Posterior vena cava (tissue), 2 donors: Measurements from ENCODE around the gene CRYGB. TPM values are rescaled to one million over a fixed set of nuclear protein-coding genes. Genes with fewer than 3 reads are reported as not detected.
A peak's percentile ranks its signal among the peaks of the same experiment; 100 is the strongest.

Source experiments
- DNase-seq: peaks from one replicate; pipeline ENCODE4 v3.0.0-alpha.2; 2020; ENCODE audit warnings: low spot score
- intact Hi-C, 2 donors: fragments of 100-400 bp; cut with DNase I; formaldehyde crosslinking; loops; one replicate each; pipeline versions ENCODE4 v1.14.1 to v1.14.2; 2022 to 2023
- long read RNA-seq, 2 donors: library from polyadenylated mRNA; unstranded; transcript quantifications; one replicate each; pipeline ENCODE4 v2.0.0, GENCODE V29; 2020 to 2021
- total RNA-seq, 2 donors: library from RNA; stranded (reverse); fragmentation: NEBNext Ultra II Directional; extraction: Animal tissue kit (Norgen Biotek cat#: 25700); gene quantifications; one replicate each; pipeline ENCODE4 v1.2.1, GENCODE V29; 2021
- donor health status: DM: yes; HTN: yes; CAD: no.
- donor health status: DM: yes; HTN: yes; CAD: no.

Gene CRYGB, protein sequence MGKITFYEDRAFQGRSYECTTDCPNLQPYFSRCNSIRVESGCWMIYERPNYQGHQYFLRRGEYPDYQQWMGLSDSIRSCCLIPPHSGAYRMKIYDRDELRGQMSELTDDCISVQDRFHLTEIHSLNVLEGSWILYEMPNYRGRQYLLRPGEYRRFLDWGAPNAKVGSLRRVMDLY
- total RNA-seq: not detected
- long read RNA-seq, donor 1: 0 reads
- long read RNA-seq, donor 2: 0 reads

DNA sequence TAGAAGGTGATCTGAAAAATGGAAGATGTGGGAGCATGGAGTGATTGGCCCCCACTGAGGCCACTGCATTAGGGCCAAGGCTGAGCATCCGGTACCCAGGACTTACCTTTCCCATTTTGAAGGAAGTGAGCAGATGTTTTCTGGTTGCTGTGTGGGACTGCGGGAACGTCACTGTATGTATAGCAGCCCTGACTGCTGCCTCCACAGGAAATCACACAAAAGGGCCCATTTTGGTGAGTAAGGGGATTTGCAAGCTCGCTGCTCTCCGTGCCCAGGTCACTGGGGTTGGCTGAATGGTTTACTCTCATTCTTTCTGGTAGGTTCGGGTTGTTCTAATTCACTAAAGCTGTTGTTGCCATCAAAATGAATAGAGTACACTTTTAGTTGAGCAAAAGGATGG, at the start of gene CRYGB:
TSS of gene CRYGB (minus strand) at position 153 of the 400 bp plus-strand sequence. CDS start at position 115, 38 bp downstream.
- DNase-seq: no peak
- intact Hi-C loops: no loop called here

DNA sequence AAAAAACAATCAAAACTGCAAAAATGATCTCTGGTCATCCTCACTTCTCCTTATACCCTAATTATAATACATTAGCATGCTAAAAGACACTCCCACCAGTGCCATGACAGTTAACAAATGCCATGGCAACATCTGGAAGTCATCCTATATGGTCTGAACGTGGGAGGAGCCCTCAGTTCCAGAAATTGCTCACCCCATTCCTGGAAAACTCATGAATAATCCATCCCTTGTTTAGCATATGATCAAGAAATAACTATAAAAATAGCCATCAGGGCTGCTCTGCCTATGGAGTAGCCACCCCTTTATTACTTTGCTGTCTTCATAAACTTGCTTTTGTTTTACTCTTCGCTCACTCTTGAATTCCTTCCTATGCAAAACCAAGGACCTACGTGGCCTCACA, 49.6 kb upstream of the CRYGB start:
- intact Hi-C loops: no loop called here
- no peak for DNase-seq

DNA sequence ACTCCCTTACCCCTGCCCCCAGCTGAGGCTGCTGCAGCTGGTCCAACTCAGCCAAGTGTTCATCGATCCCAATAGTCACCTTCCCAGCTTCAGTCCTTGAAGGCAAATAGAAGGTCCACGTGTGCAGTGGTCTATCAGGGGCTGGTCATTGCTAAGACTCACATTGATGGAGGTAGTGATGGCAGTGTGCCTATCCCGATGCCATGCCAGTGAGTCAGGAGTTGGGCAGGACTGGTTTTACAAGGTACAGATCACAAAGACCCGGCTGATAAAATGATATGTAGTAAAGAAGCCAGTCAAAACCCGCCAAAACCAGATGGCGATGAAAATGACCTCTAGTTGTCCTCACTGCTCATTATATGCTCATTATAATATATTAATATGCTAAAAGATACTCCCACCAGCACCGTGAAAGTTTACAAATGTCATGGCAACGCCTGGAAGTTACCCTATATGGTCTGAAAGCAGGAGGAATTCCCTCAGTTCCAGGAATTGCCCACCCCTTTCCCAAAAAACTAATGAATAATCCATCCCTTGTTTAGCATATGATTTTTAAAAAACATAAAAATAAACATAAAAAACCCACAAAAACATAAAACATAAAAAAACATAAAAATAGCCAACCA, 46.8 kb upstream of the CRYGB start:
- intact Hi-C loops: no loop called here

DNA sequence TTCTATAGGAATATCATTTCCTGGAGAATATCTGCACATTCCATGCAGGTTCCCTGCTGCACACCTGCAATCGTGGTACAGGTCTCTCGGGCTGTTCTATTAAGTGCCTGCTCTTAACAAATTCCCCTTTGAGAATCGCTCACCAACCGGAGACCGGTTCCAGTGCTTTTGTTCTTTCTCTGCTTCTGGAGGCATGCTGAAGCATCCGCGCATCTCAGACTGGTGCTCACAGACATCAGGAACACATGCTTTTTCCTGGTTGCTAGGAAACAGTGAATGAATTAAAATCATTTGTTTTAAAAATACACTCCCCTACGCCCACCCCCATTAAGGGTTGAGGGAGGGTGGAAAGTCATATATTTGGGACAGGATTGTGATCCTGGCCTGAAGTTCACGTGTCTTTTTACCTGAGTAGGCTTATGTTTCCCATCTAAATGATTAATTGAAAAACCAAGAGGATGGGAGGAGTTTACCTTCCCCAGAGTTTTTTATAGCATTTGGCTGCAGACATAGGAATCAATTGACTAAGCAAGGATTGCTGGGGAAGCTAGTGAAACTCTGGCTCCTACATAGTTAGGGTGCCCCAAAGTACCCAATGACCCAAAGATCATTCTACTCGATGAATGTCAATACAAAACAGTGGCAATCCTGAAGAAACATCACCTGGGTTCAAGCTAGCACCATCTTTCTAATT, 44.0 kb upstream of the CRYGB start, which contains the start of gene C2orf80:
TSS of gene C2orf80 (minus strand) at position 221 of the 694 bp plus-strand sequence. CDS start 3,044 bp downstream, outside the sequence.
- intact Hi-C loops: loop anchor here in 1 of 2 donors (10.0 kb wide), 1 partner anchor 45 kb away; no protein-coding TSS in a partner anchor
- DNase-seq: no peak

More for the DNA sequence above, 46.8 kb upstream of the CRYGB start:
- DNase-seq: no peak

DNA sequence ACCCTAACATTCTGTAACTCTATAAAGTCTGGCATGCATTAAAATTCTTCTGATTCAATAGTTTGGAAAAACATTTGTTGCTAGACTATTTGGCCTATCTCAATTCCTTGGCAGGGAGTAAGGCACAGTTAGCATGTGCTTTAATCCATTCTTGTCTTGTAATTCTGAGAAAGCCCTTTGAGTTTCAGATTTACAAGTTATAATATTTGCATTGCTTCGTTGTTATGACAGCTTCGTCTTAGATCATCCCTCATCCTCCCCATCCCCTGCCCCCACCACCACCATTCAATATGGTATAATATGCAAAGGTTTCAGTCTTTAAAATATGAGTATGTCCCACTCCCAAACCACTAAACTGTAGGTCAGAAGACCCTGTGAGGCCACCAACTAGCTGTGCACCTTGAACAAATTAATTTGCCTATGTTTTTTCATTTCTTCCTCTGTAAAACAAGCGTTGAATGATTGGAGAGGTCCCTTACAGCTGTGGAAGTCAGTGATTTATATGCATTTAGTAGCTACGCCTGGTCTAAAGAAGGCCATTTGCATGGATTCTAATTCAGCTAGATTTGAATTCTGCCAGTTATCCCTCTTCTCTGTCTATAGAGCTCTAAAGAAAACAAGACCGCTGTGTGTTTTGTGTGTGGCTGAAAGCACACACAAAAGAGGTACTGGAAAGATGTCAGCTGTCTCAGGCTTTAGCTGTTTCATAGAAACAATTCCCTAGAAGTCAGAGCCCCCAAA, 43.3 kb upstream of the CRYGB start:
- intact Hi-C loops: loop anchor here in 1 of 2 donors (10.0 kb wide), 1 partner anchor 46 kb away; no protein-coding TSS in a partner anchor
- no peak for DNase-seq

DNA sequence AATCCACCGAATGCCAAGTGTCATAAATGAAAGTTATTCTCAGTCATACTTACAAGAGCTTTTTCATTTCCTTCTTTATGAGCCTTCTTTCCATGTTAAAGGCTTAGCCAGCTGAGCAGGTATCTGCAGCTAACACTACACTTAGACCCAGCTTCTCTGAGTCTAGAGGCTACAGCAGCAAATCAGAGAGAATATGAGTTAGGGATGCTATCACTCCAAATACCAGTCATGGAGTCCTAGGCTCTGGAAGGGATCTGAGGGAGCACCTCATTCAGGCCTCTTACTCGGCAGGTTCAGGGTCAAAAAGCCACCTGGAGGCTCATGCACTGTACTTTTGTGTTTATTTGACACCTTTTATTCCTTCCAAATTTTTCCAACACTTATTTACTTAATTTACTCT, 40.9 kb upstream of the CRYGB start:
- intact Hi-C loops: loop anchor here in 1 of 2 donors (10.0 kb wide), 1 partner anchor 48 kb away; no protein-coding TSS in a partner anchor
- DNase-seq: no peak

DNA sequence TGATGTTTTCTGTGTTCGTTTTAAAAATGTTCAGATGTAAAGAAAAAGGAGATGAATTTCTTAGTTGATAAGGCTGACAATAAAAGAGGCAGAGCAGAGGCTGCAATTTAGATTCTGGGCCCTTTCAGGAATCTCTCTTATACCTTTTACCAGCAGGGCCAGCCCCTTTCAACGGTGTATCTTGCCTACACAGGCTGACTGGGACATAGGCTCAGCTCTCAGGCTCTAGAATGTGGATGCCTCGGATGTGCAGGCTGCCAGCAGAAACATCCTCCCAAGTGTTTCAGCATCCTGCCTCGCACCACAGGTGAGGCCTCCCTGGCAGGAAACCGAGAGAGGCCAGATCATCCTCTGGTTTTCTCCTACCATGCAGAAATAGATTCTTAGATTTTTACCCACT, 40.5 kb upstream of the CRYGB start:
- intact Hi-C loops: loop anchor here in 1 of 2 donors (10.0 kb wide), 1 partner anchor 48 kb away; no protein-coding TSS in a partner anchor
- DNase-seq: no peak

DNA sequence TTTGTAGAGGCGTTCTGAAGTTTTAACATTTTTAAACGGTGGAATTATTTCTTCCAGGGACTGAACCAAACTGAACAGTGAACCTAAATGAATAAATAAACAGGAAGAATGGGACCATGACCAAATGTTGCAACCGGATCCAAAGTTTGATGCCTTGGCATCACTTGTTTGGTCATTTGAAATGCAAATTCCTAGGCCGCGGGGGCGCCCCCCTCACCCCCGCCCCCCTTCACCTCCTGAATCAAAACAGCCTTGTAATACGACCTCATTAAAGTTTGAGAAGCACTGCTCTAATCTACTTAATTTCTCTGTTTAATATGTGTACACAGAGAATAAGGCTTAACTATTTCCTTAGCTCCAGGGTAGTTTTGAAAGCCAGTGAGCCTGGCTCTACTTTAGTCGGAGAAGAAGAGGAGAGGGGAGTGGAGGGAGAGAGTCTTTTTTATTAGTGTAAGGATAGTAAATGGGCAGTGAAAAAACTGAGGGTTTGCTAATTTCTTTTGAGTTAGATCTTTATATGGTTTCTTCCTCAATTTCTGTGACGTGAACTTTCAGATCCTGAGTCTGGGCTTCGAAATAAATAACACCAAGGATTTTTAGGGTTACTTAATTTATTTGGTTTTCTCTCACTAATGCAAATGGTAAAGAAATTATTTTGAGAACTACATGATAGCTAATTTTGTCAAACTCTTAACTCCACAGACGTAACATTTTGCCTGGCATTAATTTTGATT, 38.2 kb upstream of the CRYGB start:
- intact Hi-C loops: loop anchor here in 1 of 2 donors (10.0 kb wide), 1 partner anchor 51 kb away; no protein-coding TSS in a partner anchor
- no peak for DNase-seq

DNA sequence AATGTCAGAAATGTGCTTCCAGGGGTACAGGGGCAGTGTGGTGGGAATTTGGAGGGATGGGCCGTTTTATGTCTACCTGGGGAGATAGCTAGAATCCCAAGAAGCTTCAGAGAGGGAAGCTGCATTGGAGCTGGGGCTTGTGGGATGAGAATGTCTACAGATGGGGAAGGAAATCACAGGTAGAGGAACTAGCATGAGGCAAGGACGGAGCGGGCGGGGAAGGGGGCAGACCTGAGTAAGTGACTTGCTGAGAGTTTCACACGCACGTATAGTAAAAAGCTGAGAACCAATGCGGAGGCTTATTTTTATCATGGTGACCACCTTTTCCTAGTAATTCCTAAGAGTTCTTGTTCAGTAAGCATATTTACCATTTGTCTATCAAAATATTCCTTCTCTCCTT, 37.6 kb upstream of the CRYGB start:
- no peak for DNase-seq

DNA sequence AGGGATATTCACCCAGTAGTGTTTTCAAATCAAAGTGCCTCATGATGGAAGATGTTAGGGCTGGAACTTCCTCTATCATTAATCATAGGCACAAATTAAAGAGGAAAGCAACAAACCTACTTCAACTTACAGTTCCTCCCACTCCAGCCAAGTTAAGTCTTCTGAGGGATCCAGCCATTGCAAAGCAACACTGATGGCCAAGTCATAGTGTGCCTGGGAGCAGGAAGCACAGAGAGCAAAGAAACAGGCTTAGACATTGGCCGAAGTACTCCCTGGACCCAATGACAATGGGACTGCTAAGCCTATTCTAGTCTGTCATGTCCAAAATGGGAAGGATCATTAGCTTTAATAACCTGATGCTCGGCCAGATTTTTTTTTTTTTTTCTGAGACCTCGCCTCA, 36.9 kb upstream of the CRYGB start:
- intact Hi-C loops: loop anchor here in 1 of 2 donors (10.0 kb wide), 1 partner anchor 52 kb away; no protein-coding TSS in a partner anchor
- DNase-seq: no peak

More for the DNA sequence above, 37.6 kb upstream of the CRYGB start:
- intact Hi-C loops: loop anchor here in 1 of 2 donors (10.0 kb wide), 1 partner anchor 51 kb away; no protein-coding TSS in a partner anchor

DNA sequence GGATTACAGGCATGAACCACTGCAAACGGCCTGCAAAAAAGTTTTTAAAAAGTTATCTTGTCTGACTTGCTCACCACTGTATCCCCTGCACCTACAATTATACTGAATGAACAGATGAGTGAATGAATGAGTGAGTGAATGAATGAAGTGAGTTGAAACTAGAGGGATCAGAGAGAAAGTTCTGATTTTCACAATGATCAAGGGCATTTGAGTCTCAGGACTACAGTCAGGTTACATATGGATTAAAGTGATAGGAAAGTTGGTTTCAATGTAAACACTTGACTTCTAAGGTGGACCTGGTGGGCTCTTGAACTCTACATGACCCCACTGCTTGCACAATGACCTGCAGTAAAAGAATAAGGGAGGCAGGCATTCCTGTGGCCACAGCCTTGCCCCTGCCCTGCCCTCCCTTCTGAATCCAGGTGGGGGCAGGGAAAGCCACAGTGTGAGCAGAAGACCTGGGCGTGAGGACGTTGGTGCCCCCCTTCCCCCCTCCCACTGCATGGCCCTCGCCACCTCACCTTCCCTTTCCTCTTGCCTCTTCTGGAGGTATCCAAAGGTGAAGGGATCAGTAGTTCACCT, 33.2 kb upstream of the CRYGB start:
- intact Hi-C loops: loop anchor here (10.0 kb wide), 1 partner anchor 76 kb away; the partner anchor contains the start of gene IDH1 (in 2 of the 2)
- DNase-seq: no peak

DNA sequence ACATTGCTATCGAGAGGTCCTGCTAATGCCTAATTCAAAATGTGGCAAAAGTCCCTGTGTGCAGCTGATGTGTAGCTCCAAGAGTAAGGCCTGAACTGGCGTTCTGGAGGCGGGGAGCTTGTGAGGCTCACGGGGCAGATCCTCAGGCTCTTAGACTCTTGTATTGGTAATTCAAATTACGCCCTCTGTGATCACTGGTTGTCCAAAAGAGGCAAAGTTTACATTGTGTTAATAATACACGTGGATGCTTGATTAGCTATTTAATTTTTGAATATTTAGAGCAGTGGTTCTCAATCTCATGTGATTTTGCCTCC, 29.8 kb upstream of the CRYGB start:
- intact Hi-C loops: loop anchor here (10.0 kb wide), 1 partner anchor 79 kb away; the partner anchor contains the start of gene IDH1 (in 2 of the 2)
- DNase-seq: no peak

DNA sequence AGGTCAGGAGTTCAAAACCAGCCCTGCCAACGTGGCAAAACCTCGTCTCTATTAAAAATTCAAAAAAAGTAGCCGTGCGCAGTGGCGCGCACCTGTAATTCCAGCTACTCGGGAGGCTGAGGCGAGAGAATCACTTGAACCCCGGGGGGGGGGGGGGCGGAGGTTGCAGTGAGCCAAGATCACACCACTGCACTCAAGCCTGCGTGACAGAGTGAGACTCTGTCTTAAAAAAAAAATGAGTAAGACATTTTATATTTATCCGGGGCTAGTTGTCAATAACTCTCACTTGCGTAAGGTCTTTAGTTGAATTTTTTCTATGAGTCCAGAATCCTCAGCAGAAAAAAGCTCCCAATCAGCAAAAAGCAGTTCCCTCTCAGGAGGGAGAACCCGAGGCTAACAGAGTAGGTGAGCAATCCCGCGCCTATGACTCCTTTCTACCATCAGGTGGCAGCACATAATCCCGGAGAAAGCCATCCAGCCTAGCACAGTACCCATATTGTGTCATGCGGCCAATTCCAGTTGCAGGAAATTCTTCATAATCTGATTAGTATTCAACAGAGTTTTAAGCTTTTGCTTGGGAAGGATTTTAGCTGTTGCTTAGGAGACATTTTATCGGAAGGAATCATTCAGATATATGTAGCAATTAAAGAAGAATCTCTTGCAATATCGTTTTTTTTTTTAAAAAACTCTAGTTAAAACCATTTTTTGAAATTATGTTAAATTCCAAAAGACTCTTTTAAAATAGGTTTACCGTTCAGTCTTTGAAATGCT, 29.3 kb upstream of the CRYGB start:
- intact Hi-C loops: loop anchor here (10.0 kb wide), 1 partner anchor 80 kb away; the partner anchor contains the start of gene IDH1 (in 2 of the 2)
- peak; percentile 87 for DNase-seq

DNA sequence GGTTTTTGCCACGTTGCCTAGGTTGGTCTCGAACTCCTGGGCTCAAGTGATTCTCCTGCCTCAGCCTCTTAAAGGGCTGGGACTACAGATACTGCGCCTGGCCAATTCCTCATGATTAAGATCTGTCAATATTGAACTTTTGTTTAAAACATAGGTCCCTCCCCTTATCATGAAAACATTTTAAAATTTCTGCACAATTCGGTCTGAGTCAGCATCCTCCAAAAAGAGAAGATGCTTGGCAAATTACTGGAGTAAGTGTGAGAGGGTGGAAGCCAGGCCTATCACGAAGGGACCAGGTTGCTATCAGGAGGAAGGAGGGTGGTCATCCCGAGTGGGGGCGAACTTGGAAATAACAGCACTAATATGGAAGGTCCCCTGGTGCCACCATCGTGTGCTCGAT, 28.2 kb upstream of the CRYGB start:
- no peak for DNase-seq
- intact Hi-C loops: loop anchor here (1.0 to 10.0 kb wide), 2 partner anchors 23 to 81 kb away; partner anchors contain the start of gene IDH1 (in 2 of the 2)

DNA sequence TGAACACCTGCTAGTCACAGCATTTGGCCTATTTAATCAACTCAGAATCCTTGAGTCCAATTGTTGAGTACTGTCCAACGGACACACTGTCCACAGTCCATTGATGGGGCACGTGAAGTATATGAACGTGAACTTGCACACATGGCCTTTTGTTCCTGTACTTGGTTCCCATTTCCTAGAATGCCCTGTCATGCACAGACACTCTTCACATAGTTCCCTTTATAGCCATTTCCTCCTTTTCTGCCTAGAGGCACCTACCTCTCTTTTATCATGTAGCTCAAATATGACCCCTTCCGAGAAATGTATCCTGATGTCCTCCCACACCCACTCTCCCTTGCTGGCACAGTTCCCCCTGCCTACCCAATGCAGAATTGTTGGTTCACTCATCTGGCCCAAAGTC, 26.2 kb upstream of the CRYGB start:
- intact Hi-C loops: loop anchor here (10.0 kb wide), 1 partner anchor 83 kb away; the partner anchor contains the start of gene IDH1 (in 2 of the 2)
- DNase-seq: no peak

DNA sequence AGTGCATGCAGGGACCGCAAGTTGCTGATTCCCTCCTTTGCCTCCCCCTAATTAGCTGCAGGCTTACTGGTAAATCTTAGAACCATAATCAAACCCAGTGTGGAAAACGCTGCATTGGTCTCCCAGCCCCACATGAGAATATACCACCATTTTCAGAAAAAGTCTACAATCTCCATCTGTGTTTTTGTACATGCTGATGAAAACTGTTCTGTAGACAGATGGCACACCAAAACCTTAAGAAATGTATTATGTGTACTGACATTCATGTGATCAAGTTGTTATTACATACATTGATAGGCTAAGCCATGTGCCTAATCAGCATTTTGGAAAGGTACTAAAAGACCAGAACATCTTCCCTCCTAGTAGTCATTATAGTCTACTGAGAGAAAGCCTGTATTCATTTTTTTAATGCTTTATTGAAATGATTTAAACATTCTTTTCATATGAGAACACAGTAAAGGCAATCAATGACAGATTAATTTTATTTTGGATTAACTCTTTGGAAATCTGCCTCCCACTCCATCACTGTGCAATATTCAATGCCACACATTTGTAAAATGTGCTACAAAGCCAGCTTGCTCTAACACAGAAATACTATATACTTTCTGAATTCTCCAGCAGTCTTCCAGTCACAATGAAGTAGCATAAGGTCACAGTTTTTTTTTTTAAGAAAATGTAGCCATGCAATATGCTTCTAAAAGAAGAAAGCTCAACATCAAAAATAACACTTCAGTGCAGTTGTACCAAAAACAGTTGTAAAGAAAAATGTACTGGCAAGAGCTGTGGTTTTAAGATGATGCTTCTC, 19.2 kb upstream of the CRYGB start:
- intact Hi-C loops: no loop called here
- no peak for DNase-seq
